ENCODE data around the gene RNF215.

RNF215 gene

GRCh38 chr22:30393885-30394284 lies 6.7 kb upstream of the RNF215 start:
- DNase-seq = no peak

DNA sequence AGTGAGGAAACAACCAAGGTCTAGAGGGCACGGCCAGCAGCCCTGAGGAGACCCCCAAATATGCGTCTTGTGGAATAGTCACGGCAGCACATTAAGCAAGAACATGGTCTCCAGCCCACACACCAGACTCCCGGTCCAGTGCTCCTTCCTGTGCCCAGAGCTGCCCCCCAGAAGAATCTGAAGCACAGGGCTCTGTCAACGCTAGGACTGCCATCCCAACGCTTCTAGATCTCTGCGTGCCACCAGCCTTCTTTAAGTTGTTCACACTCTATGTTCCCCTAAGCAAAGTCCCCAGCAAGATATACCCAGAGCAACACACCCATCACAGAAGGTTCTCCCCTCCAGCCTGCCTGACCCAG lies 6.1 kb upstream of the RNF215 start:
- no peak for DNase-seq

GRCh38 chr22:30392661-30393321 lies 5.6 kb upstream of the RNF215 start:
- DNase-seq = no peak

DNA sequence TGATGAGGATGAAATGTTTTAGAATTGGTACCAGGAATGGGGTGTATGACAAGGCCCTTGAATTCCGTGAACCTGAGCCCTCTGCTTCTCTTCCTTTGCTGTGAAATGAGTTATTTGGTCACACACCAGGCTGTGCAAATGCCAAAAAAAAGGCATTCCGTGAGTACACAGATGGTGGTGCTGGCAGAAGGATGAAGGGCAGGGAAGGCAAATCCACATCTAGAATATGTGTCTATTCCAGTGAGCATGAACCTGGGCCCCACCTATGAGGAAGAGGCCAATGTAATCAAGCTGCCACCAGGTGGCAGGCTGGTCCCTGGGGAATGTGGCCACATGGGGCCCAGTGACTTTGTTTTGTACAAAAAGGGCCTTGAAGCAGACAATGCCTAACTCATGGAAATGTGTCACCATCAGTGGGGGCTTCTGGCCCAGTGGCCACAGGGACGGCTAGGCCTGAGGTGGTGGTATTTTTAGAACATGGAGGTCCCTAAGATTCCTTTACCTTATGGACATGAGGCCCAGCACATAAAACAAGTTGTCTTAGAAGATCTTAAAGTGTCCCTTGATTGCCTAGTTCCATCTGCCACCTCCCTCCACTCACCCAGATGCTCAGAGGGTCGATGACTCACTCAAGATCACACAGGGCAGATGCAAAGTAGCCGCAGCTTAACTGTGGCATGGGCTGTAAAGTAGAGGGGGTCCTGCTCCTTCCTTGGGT lies 3.9 kb upstream of the RNF215 start:
- DNase-seq = peak; percentile 62 to 77

DNA sequence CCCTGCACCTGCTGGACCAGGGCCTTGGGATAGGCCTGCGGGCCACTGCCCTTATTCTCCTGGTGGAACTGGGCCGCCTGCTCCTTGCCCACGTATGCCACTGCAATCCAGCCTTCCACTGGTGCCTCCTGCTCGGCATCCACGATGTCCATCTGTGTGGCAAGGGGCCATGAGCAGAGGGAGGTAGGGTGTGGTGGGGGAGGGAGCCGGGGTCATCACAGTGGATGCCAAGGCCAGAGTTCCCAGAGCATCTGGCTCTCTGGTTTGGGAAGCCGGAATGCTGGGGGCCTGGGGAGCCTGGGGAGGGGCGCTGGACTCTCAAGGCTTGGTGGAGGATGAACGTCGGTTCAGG lies 627 bp downstream of the RNF215 start:
- DNase-seq = no peak

DNA sequence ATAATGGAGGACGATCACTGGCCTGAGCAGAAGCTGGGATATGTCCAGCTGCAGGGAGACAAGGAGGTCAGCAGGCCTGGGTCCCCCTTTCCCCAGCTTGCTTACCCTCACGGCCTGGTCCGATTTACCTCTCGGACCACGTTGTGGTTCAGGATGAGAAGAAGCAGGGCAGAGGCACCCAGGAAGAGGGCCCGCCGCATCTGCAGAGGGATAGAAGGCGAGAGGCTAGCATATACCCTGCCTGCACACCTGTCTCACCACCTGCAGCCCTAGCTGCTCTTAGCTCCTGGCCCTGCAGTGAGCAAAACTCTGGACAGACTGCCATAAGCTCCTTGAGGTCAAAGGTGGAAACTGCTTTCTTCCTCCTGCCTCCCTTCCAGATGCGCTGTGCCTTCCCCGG lies 1.3 kb downstream of the RNF215 start:
- DNase-seq = no peak

GRCh38 chr22:30383061-30383460 lies 4.2 kb downstream of the RNF215 start:
- DNase-seq = no peak

DNA sequence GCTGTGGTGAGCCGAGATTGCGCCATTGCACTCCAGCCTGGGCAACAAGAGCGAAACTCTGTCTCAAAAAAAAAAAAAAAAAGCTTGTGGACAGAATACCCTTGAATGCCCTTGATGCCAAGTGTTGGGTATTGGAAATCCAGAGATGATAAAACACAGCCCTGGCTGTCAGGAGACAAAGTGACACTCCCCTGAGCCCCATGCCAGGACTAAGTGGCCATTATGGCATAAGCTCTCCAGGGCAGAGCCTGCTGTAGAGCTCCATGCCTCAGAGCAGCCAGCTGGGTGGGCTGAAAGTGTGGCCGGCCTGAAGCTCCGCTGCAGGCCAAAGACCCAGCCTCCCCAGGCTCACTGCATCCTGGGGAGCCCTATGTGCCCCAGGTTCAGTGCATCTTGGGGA lies 4.9 kb downstream of the RNF215 start:
- DNase-seq = no peak

- DNase-seq = no peak
Measured at GRCh38 chr22:30381264-30381663, 5.9 kb downstream of the RNF215 start.

DNA sequence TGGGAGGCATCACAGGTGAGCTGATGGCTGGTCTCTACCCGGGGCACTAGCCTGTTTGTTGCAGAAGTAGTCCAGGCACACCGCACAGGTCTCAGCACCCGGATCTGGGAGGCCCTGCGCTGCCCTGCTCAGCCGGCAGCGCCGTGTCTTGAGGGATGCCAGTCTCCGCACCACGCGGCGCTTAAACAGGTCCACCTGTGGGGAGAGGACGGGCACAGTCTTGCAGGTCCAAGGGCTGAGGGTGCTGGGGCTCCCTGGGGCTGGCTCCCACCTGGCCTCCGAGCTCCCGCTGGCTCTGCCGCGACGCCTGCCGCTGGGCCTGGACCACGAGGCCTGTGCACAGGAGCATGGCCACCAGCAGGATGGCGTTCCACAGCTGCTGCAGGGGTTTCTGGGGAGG lies 7.2 kb downstream of the RNF215 start:
- no peak for DNase-seq

GRCh38 chr22:30375312-30375849 lies 11.8 kb downstream of the RNF215 start:
- no peak for DNase-seq

DNA sequence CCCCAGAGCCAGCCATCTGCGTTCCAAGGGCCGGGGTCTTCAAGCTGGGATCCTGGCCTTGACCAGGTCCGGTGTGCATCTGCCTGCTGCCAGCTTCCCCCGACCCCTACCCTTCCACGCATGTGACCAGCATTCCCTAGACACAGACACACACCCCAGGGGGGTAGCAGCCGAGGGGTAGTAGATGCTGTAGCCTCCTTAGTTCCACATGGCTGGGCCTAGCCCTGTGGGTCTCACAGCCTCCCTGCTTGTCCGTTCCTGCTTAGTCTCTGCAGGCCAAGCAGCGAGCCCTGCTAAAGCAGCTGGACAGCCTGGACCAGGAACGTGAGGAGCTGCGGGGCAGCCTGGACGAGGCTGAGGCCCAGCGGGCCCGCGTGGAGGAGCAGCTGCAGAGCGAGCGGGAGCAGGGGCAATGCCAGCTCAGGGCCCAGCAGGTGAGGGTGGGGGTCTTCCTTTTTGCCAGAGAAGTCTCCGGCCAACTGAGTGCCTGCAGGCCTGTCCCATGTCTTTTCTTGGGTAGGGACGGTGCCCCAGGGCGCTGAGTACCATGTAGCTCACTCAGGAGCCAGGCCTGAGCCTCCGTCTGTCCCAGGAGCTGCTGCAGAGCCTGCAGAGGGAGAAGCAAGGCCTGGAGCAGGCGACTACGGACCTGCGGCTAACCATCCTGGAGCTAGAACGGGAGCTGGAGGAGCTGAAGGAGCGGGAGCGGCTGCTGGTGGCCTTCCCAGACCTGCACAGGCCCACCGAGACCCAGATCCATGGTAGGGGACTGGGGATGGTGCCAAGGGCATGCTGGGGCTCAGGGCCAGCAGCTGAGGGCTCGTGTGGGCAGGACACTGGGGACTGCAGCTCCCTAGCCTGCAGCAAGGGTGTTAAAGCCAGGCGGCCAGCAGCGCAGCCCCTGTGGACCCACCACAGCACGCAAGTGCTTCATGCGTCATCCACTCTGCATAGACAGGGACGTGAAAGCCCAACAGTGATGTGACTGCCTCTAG lies 13.6 kb downstream of the RNF215 start:
- DNase-seq = no peak

- DNase-seq = peak; percentile 69 to 80
Measured at GRCh38 chr22:30372915-30373314, 14.3 kb downstream of the RNF215 start.

GRCh38 chr22:30371981-30372380 lies 15.2 kb downstream of the RNF215 start:
- DNase-seq = no peak

- no peak for DNase-seq
Measured at GRCh38 chr22:30371321-30371720, 15.9 kb downstream of the RNF215 start.

GRCh38 chr22:30370641-30371230 lies 16.5 kb downstream of the RNF215 start:
- DNase-seq = no peak

- no peak for DNase-seq
Measured at GRCh38 chr22:30368420-30368819, 18.8 kb downstream of the RNF215 start.

DNA sequence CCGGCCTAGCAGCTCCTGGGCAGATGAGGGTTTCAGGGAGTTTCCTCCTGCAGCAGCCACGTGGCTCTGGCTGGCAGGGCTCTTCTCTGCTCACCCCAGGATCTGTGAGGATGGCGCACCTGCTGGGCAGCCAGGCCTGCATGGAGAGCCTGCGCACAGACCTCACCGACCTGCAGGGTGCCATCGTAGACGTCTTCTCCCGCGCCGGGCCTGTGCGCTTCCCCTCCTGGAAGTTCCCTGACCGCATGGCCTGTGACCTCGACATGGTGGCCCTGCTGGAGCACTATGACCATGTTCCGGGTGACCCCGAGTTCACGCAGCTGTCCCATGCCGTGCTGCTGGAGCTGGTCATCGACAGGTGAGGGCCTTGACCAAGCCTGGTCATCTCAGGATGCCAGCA lies 21.3 kb downstream of the RNF215 start:
- DNase-seq = no peak

DNA sequence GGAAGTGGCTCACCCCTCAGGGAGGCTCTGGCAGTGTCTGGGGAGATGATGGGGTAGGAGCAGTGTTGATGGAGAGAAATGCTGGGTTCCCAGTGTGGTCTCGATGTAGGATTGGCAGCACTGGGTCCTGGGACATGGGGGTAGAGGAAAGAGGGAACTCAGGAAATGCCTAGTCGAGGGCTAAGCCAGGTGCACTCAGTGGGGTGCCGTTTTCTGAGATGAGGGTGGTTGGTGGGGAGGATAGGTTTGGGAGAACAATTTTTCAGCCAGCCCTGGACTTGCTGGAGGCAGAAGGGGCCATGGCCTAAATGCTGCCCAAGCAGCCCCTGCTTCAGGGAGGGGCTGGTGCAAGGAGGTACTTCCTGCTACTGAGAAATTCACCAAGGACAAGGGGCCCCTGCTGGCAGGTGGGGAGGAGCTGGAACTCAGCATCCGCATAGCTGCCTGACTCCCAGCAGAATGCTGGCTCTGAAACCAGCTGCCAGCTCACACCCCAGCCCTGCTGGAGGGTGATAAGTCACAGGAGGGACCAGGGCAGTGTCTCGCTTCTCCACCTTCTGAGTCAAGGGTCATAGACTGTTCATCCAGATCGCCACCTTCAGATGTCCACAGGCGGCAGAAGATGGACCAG lies 24.4 kb downstream of the RNF215 start:
- no peak for DNase-seq

DNA sequence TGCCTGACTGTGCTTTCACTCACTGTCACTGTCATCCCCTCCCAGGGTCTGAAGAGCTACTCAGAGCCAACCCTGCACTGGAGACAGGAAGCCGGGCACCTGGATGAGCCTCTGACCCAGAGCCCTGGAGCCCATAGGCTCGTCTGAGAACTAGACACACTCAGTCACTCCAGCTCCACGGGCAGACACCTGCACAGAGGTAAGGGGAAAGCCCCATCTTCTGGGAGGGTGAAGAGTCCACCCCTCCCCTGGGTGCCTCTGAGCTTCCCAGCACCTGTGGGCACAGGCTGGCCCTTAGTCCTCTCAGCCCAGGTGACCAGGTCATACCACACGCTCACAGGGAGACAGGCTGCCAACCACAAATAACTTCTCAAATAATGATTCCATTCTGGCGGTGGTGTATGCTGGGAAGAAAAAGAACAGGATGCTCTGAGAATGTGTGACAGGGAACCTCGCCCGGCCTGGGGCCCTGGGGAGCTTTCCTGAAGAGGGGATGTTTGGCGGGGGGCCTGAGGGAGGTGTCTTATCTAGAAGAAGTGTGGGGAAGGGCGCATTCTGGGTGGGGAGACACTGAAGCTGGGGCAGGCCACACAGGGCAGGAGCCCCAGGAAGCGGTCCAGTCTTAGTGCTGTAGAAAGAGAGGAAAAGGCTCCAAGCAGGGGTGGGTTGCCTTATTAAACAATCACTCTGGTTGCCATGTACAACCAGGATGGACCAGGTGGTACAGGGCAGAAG lies 25.1 kb downstream of the RNF215 start:
- no peak for DNase-seq

DNA sequence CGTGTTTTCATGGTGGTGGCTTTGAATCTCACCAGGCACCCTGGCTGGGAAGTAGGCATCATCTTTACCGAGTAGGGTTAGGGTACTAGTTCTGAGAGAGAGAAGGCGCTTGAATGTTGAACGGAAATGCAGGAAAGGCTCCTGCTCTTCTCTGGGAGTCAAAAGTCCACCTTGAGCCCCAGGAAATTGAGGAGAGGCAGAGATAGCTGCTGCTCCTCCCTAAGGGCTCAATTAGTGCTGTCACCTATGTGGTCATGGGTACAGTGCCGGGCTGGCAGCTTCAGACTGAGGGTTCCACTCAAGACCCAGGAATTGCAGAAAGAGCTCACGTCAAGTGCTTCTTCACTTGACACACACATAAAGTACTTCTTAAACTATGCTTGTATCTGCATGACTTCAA lies 28.7 kb downstream of the RNF215 start:
- no peak for DNase-seq

Measured in AML-193 (cell line).